Subcutaneous adipose tissue (tissue), 4 donors: ENCODE results near the gene SKI. TPM values are rescaled to one million over a fixed set of nuclear protein-coding genes. Genes with fewer than 3 reads are reported as not detected.

Source experiments
- CTCF ChIP-seq: fragments of 450-650 bp; IDR thresholded peaks from one replicate; pipeline ENCODE4 v1.5.1; 2016; ENCODE audit warnings: low read depth, mild to moderate bottlenecking, control low read depth, antibody characterized with exemption, moderate library complexity
- total RNA-seq, 4 donors: library from RNA; depleted of rRNA; stranded (reverse); fragments of >200 nt; gene quantifications; one replicate each; pipeline ENCODE4 v1.1.0, GENCODE V29; 2016

The SKI gene
- total RNA-seq, 4 donors from 2014 or later = 24.3 to 67.6 (median 27.8) TPM

GRCh38 chr1:2290171-2290578 lies 62.1 kb downstream of the SKI start:
- no peak for TF ChIP-seq CTCF

- no peak for TF ChIP-seq CTCF
Measured at GRCh38 chr1:2290595-2291510, 62.7 kb downstream of the SKI start.

- no peak for TF ChIP-seq CTCF
Measured at GRCh38 chr1:2291577-2291976, 63.5 kb downstream of the SKI start.

- no peak for TF ChIP-seq CTCF
Measured at GRCh38 chr1:2292725-2293450, 64.8 kb downstream of the SKI start.

GRCh38 chr1:2294033-2294724 lies 66.1 kb downstream of the SKI start:
- TF ChIP-seq CTCF = no peak

- TF ChIP-seq CTCF = no peak
Measured at GRCh38 chr1:2294725-2295078, 66.6 kb downstream of the SKI start.

- no peak for TF ChIP-seq CTCF
Measured at GRCh38 chr1:2295526-2295925, 67.4 kb downstream of the SKI start.
